NB4 (cell line): ENCODE measurements around the gene RETSAT.
A peak's percentile ranks its signal among the peaks of the same experiment; 100 is the strongest.

Source experiments
- DNase-seq: peaks from one replicate; pipeline ENCODE4 v3.0.0; 2010; ENCODE audit warnings: low read depth
- H3K4me3 ChIP-seq: one replicate; pipeline ENCODE4 v1.5.1; 2011; ENCODE audit warnings: mild to moderate bottlenecking, low read depth, low read length, moderate library complexity
- CTCF ChIP-seq: IDR thresholded peaks from one replicate; pipeline ENCODE4 v1.5.1; 2012; ENCODE audit warnings: low read depth, low read length
- MYC ChIP-seq: IDR thresholded peaks from 2 replicates; pipeline ENCODE4 v1.6.1; 2011; ENCODE audit warnings: low read depth, low read length
- POLR2A ChIP-seq: IDR thresholded peaks from 2 replicates; pipeline ENCODE4 v1.6.1; 2011; ENCODE audit warnings: mild to moderate bottlenecking; ENCODE audit not compliant: insufficient read length; ENCODE audit errors: extremely low read depth
- TF ChIP-seq, protein P1 (sequence below): IDR thresholded peaks from 2 replicates; pipeline ENCODE4 v1.6.1; 2011; ENCODE audit warnings: low read depth, low read length

The RETSAT gene

GRCh38 chr2:85394976-85395375, 40.6 kb upstream of the RETSAT start:
- TF ChIP-seq, protein P1, sequence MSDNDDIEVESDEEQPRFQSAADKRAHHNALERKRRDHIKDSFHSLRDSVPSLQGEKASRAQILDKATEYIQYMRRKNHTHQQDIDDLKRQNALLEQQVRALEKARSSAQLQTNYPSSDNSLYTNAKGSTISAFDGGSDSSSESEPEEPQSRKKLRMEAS, result no peak
- TF ChIP-seq CTCF (no peak), MYC (no peak), POLR2A (no peak)
- H3K4me3 ChIP-seq, result no peak overlapping the region
- no peak for DNase-seq

DNA sequence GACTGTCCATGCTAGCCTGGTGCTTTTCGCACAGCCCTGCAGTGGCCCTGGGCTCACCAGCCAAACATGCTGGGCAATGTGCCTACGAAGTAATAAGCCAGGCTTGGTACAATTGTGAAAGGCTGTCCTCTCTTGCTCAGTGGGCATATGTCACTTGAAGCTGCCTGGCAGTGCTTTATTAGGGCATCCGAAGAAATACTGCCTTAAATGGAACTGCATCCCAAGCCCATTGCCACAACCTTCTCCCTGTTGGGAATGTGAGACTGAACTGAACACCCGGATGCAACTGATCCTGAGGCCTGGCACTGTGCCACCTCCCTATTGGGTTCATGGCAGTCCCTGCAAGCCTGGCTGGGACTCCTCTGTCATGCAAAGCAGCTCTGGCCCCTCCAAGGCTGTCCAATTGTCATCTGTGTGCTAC, 39.9 kb upstream of the RETSAT start:
- TF ChIP-seq, protein P1, result no peak
- no peak for TF ChIP-seq MYC
- TF ChIP-seq CTCF, result no peak
- TF ChIP-seq POLR2A, result no peak
- H3K4me3 ChIP-seq, result no peak overlapping the region
- no peak for DNase-seq

GRCh38 chr2:85393836-85394235, 39.5 kb upstream of the RETSAT start:
- H3K4me3 ChIP-seq, result no peak overlapping the region
- DNase-seq, result no peak
- TF ChIP-seq CTCF, result no peak
- no peak for TF ChIP-seq POLR2A
- TF ChIP-seq MYC, result no peak
- TF ChIP-seq, protein P1, result no peak

- DNase-seq, result peak; percentile 73
- TF ChIP-seq POLR2A (no peak), CTCF (peak; percentile 87), MYC (0 out of 2 replicates have a peak, but pooled peaks have one; percentile 7)
- TF ChIP-seq, protein P1, result no peak
These were observed 36.8 kb upstream of the RETSAT start for GRCh38 chr2:85390941-85391669.

GRCh38 chr2:85388878-85389538, 34.7 kb upstream of the RETSAT start:
- no peak for TF ChIP-seq CTCF
- TF ChIP-seq, protein P1, result no peak
- TF ChIP-seq POLR2A, result no peak
- no peak for TF ChIP-seq MYC
- DNase-seq, result no peak
- H3K4me3 ChIP-seq, result no peak overlapping the region

More at GRCh38 chr2:85390941-85391669, 36.8 kb upstream of the RETSAT start:
- no peak overlapping the region for H3K4me3 ChIP-seq
